DMS 273 (cell line): Measurements from ENCODE around the gene MITF.

Experiments
- DNase-seq: peaks from one replicate; lab custom pipeline; 2025; ENCODE audit not compliant: unreplicated experiment; lab: John Stamatoyannopoulos, UW

MITF gene

GRCh38 chr3:70000028-70000410 lies 260.8 kb downstream of the MITF start:
- no peak for DNase-seq

DNA sequence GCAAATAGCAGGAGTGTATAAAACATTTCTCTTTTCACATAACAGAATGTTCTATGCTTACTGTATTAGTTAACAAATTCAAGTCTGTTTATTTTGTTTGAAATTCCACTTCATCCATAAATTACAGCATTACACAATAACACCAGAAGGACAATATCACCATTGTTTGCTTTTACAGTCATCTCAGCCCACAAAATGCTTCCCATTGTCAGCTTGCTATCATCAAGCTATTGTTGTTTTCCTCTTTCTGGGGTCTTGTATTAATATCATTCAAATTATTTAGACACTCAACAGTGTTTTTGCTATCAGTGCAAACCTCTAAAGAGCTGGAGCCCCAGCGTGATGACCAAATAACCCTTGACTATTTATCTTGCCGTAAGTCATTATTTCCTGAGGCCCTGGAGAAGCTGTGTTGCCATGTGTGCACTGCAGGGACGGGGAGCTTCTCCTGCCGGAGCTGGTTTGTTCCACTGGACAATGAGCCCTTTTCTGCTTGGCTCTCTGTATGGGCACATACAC lies 261.4 kb downstream of the MITF start:
- DNase-seq, result no peak

GRCh38 chr3:70003119-70003518 lies 263.9 kb downstream of the MITF start:
- no peak for DNase-seq

DNA sequence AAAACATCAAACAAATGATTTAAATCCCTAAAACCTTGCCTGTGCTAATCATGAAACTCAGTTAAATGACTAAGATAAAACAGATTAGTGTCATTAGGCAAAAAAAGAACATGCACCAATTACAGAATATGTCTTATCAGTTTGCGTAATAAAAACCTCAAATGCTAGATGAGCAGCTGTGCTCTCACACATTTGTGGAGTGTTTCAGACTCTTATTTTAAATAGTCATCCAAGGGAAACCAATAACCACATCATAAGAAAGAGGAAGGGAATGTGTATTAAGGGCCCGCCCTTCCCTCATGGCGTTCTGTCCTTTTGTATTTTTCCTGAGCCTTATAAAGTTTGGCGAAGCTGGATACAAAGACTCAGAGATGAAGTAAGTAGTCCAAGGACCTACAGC lies 266.8 kb downstream of the MITF start:
- DNase-seq, result no peak

DNA sequence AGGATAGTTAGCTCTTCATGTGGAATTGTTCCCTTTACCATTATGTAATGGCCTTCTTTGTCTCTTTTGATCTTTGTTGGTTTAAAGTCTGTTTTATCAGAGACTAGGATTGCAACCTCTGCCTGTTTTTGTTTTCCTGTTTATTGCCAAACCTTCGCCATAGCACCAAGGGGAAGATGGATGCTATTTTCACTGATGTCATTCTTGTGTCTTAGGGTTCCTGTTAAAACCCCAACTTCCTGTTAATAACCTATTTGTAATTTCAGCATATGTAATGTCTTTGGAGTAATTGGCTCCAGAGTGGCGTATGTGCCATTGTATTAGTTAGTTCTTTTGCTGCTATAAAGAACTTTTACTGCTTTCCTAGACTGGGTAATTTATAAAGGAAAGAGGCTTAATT lies 271.1 kb downstream of the MITF start:
- no peak for DNase-seq

GRCh38 chr3:70011582-70011981 lies 272.3 kb downstream of the MITF start:
- no peak for DNase-seq
